GM12801 (cell line): ENCODE measurements around the gene C1QTNF12.

Experiments used
- TF ChIP-seq, protein P1 (sequence below): IDR thresholded peaks from one replicate; pipeline ENCODE4 v1.5.1; 2011; ENCODE audit warnings: control low read depth; ENCODE audit not compliant: insufficient read length; ENCODE audit errors: extremely low read depth

C1QTNF12 gene

DNA sequence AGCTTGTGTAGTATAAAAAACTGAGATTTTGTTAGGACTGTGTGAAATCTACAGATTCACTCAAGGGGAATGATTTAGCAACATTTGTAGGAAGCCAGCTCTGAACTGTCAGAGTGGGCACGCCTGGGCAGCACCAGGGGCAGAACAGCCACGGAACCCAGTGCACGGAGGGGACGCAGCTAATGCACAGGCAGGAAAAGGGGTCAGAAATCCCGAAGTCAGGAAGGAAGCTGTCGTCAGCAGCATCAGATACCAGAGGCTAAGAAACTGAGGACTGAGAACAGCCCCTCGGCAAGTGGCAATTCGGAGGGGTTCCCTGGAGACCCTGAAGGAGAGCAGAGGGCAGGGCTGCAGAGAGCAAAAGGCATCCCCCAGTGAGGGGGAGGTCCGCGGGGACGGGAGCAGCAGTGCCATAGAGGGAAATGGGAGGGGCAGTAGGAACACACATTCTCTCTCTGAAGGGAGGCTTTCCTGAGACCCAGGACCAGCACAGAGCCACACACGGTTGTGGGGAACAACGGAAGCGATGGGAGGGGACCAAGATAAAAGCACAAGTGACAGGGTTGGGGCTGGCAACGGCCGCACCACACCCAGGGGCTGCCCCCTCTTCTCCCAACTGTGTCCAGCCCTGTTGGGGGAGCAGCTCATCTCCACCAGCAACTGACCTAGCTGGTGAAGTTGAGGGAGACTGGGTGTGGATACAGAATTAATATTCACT lies 14.5 kb upstream of the C1QTNF12 start:
- TF ChIP-seq, protein P1, sequence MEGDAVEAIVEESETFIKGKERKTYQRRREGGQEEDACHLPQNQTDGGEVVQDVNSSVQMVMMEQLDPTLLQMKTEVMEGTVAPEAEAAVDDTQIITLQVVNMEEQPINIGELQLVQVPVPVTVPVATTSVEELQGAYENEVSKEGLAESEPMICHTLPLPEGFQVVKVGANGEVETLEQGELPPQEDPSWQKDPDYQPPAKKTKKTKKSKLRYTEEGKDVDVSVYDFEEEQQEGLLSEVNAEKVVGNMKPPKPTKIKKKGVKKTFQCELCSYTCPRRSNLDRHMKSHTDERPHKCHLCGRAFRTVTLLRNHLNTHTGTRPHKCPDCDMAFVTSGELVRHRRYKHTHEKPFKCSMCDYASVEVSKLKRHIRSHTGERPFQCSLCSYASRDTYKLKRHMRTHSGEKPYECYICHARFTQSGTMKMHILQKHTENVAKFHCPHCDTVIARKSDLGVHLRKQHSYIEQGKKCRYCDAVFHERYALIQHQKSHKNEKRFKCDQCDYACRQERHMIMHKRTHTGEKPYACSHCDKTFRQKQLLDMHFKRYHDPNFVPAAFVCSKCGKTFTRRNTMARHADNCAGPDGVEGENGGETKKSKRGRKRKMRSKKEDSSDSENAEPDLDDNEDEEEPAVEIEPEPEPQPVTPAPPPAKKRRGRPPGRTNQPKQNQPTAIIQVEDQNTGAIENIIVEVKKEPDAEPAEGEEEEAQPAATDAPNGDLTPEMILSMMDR, result no peak

DNA sequence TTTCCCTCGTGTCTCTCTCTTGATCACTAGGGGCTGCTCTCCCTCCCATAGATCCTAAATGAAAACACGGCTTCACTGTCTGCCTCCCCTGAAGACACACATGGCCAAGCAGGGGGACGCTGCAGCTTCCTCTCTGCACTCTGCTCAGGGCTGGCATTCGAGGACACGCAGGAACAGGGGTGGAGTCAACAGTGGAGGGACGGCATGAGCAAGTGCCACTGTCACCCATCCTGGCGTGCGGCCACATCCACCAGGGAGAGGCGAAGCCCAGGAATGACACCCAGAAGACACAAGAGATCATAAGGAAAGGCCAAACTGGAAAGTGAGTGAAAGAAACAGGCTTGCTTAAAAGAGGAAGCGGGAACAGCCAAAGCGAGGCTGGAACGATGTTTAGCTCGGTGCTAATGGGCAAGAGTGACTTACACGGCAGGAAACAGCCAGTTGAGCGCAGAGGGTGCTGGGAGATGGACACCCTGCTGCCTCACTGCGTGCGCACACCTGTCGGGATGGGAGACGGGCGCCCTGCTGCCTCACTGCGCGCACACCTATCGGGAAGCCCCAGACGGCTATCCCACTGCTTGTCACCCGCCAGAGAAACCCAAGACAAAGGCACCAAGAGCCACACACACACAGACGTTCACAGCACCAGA lies 13.6 kb upstream of the C1QTNF12 start:
- TF ChIP-seq, protein P1, result no peak

DNA sequence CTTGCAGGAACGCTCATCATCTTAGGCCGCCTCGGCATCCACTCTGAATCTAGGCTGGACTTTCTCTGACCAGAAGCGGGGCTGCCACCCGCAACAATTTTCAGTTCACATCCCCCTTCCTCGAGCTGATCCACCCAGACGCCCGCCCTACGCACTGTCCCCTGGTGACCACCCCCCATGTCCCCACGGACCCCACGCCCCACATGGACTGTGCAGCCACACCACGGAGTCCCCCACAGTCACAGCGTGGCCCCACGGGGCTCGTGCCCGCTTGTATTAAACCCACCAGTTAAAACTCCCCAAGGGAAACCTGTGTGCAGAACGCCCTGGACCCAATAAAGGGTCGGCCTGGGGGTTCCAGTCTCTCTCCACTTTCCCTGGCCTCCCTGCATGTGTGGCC lies 13.0 kb upstream of the C1QTNF12 start:
- TF ChIP-seq, protein P1, result no peak

DNA sequence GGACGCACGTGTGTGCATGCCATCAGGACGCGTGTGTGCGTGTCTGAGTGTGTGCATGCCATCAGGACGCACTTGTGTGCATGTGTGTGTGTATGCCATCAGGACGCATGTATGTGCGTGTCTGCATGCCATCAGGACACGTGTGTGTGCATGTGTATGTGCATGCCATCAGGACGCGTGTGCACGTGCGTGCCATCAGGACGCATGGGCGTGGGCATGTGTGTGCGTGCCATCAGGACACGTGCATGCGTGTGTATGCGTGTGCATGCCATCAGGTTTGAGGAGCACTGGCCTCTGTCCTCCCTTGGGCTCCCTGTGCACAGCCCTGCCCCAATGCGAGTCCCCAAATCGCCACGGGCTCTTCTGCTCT lies 12.6 kb upstream of the C1QTNF12 start:
- TF ChIP-seq, protein P1, result no peak

DNA sequence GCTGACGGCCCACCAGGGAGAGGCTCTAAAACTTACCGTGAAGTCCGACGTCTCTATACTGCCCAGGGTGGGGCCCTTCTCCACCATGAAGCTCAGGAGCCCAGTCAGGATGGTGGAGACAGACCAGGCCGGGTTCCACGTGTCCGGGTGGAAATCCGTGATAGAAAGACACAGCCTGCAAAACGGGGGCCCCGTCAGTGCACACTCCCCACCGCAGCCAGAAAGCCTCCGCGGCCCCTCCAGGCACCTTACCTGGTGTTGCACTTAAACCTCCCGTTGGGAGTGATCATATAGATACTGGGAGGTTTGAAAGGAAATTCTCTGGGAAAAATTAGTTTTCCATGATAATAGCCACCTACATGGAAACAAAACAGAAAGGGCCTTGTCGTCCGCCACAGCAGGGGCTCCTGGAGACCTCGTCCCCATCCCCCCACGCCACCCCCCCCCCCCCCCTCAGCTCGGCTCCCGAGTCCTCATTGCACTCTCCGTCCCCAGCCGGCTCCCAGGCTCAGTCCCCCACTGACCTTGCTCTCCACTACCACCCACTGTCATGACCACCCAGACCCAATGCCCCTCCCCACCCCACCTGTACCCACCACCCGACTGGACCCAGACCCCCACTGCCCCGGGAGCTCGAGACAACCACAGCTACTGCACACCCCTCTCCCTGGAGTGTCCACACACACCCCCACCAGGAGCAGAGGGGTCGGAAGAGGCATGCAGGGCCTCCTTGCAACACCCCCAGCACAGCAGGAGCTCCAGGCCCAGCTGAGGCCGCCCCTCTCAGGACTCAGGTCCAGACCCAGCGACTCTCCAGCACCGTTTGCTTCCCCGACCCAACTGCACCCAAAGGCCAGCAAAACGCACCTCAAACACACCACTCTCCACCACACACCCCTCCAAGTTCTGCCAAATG lies 10.7 kb upstream of the C1QTNF12 start:
- TF ChIP-seq, protein P1, result no peak

DNA sequence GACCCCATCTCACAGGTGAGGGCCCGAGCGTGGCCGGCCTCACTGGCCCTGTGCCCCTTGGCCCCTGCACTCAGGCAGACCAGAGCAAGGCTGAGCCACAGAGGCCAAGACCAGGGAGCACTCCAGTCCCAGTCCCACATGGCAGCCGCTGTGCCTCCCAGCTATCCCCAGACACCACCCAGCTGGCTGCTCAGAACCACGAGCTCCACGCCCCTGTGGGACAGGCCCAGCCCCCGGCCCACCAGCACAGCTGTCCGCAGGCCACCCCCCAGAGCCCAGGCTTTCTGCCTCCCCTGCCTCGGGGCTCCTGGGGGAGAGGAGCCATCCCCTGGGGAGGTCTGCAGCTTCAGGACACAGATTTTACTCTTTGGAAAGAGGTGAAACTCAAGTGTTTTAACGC lies 9.1 kb upstream of the C1QTNF12 start:
- TF ChIP-seq, protein P1, result no peak

DNA sequence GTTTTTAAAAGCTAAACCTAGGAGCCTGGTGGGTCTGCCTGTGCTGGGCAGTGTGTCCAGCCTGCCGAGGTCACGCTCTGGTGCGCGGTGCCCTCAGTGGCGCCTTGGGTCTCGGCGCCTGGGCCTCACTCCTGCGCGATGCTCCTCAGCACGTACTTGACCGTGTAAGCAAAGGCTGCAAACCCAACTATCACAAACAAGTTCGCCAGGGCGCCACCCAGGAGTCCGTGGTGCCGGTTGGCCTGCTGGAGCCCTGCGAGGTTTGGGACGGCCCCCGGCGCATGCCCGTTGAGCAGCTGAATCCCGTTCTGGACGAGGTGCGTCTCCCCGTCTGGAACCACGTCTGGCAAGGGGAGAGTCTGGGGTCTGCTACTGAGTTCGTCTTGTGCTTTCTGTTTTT lies 8.6 kb upstream of the C1QTNF12 start:
- TF ChIP-seq, protein P1, result no peak
